ENCODE results near the gene IQCH. TPM values are rescaled to one million over a fixed set of nuclear protein-coding genes. Genes with fewer than 3 reads are reported as not detected.
"Not testable (repeated sequence)": the region's sequence is repeated elsewhere in the genome, so short reads cannot be mapped to it uniquely, and the experiment has no call there.

The IQCH gene
- total and polyA plus RNA-seq, 2 of the 4 experiments (the other 2 are of a cell fraction), result 0.60 to 2.5 TPM

GRCh38 chr15:67246606-67247005 lies 8.0 kb upstream of the IQCH start:
- Histone ChIP-seq H4K20me1 (ENCODE audit: insufficient read depth, low read length) (peaks cover 10% of the 10 kb centered on the region; the same call in 1 of the 2 replicates), H3K79me1 (ENCODE audit: low read depth in 1 of 2, low read length in 2 of 2) (peaks cover 23 to 67% of the 10 kb centered on the region in 2 experiments)
- H2BK15ac ChIP-seq (ENCODE audit: low read depth, low read length); H4K8ac ChIP-seq (ENCODE audit: low read depth in 2 of 2, low read length in 2 of 2); H3K36me3 ChIP-seq (ENCODE audit: control insufficient read depth, insufficient read depth, low read length); DNase-seq; intact Hi-C loops (cut with micrococcal nuclease); H2AK9ac ChIP-seq (replicated peaks; ENCODE audit: low read depth, low read length, poor library complexity); H3K56ac ChIP-seq (ENCODE audit: extremely low read depth, insufficient read depth, low read length); H3K14ac ChIP-seq (replicated peaks; ENCODE audit: low read depth, low read length); H2AK5ac ChIP-seq (ENCODE audit: low read depth, low read length); in situ Hi-C loops (cut with MboI; ENCODE audit: low sequenced_read_pairs); H3K23ac ChIP-seq (ENCODE audit: low read depth, low read length); H2BK20ac ChIP-seq (ENCODE audit: low read depth, low read length); H2BK5ac ChIP-seq (ENCODE audit: low read depth, low read length, poor library complexity, severe bottlenecking); H3K9me3 ChIP-seq (ENCODE audit: control insufficient read depth, insufficient read depth, low read length); H3K4me3 ChIP-seq (ENCODE audit: insufficient read depth, low read depth, low read length); H3K9ac ChIP-seq (ENCODE audit: low read depth, low read length); H3K18ac ChIP-seq (ENCODE audit: low read depth, low read length); CTCF ChIA-PET; BruUV-seq (replicated peaks); H3K4me1 ChIP-seq (ENCODE audit: control insufficient read depth, insufficient read depth, low read length); H2AFZ ChIP-seq (replicated peaks; ENCODE audit: low read length, poor library complexity); H3K27ac ChIP-seq (ENCODE audit: insufficient read depth, low read length); POLR2A ChIA-PET (ENCODE audit: unreplicated experiment); H4K91ac ChIP-seq (ENCODE audit: insufficient read depth, low read depth, low read length); H3K4ac ChIP-seq (ENCODE audit: low read depth, low read length); H3K27me3 ChIP-seq (ENCODE audit: control insufficient read depth, insufficient read depth, low read length); H3K4me2 ChIP-seq (ENCODE audit: low read depth, low read length); H3K9me1 ChIP-seq (ENCODE audit: insufficient read depth, low read length); H2BK120ac ChIP-seq (ENCODE audit: low read depth, low read length); ATAC-seq (ENCODE audit: low read depth); dilution Hi-C loops (cut with HindIII; ENCODE audit: low sequenced_read_pairs, unreplicated experiment); H4K5ac ChIP-seq (ENCODE audit: low read depth, low read length): not testable (repeated sequence)
- peak; percentile 5; the same call in 1 of the 2 replicates for TF ChIP-seq MAFK (IDR thresholded peaks at IDR 0.05; ENCODE audit: low read depth, low read length)
- no CpG with 5 or more reads among the region's 5 CpGs for WGBS, 2 experiments (ENCODE audit: extremely low coverage in 2 of 2, insufficient read length in 1 of 2)
